ENCODE data around the gene CNTNAP2. TPM values are rescaled to one million over a fixed set of nuclear protein-coding genes. Genes with fewer than 3 reads are reported as not detected.
"Not testable (repeated sequence)": the region's sequence is repeated elsewhere in the genome, so short reads cannot be mapped to it uniquely, and the experiment has no call there.

CNTNAP2 gene
- total and polyA plus RNA-seq, 2 of the 4 experiments (the other 2 are of a cell fraction) = not detected

DNA sequence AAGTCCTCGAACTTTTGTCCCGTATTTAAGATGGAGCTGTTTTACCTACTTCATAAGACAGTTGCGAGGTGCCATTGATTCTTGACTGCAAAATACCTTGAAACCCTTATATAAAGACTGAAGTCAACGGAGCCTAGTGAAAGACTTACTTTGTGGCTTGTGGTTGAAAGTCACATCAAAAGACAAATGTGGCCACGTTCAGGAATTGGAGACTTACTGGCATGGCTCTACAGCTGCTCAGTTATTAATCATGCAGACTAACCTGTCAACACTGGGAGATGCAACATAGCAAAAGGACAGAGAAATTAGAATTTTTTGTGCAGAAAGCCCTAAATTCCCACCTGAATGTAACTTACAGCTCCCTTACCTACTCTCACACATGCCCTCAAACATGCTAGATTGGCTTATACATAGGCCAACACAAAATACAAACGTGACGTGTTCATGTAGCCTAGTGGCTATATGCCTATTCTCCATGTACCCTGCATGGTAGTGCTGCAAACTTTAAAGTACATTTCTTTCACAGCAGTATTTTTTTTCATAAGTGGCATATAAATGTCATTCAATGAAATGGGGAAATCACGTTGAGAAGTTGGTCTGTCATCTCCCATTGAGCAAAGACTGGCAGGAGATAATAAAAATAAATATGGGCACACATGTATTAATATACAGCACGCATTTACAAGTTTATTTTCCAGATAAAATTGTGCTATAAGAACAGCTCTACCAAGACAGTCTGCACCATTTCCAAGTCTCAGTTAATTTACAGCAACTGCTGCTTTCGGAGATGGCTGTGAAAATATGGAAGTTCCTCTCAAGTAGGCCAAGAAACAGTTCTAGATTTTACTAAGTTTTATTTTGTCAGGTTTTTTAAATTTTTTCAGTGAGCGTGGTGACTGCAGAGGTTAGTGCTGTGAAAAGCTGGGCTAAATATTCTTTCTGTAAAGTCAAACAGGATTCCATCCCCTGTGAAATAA lies 2303.5 kb downstream of the CNTNAP2 start (continued):
- no peak for TF ChIP-seq MAZ (IDR thresholded peaks at IDR 0.05; ENCODE audit: borderline replicate concordance, low read depth, low read length)

DNA sequence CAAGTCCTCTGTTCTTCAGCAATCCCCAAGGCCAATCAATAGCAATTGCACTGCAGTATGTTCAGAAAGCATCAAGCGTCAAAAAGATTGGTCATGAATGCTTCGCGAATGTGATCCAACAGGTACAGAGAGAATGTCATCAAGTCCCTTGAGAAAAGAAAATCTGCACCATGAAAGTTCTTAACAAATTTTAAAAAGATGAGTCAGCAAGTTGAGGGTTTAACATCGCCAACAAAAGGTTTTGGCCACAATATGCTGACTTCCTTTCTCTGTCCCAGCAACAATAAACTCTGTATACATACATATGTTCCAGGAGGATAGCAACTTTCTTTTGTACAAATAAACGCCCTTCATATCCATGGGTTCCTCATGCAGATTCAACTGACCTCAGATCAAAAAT lies 2305.4 kb downstream of the CNTNAP2 start:
- Histone ChIP-seq H2BK120ac (ENCODE audit: low read depth, low read length) (no peak overlapping the region), H3K9me3 (ENCODE audit: control insufficient read depth, insufficient read depth, low read length) (peaks cover 4% of the 10 kb centered on the region; the same call in 1 of the 2 replicates), H4K8ac (ENCODE audit: low read depth in 2 of 2, low read length in 2 of 2) (no peak overlapping the region), H3K9ac (ENCODE audit: low read depth, low read length) (no peak overlapping the region), H2BK5ac (ENCODE audit: low read depth, low read length, poor library complexity, severe bottlenecking) (no peak overlapping the region), H3K9me1 (ENCODE audit: insufficient read depth, low read length) (no peaks in the 10 kb centered on the region), H3K79me1 (ENCODE audit: low read depth in 1 of 2, low read length in 2 of 2) (no peaks in the 10 kb centered on the region), H3K4me2 (ENCODE audit: low read depth, low read length) (no peak overlapping the region), H3K36me3 (ENCODE audit: control insufficient read depth, insufficient read depth, low read length) (no peaks in the 10 kb centered on the region), H2AK5ac (ENCODE audit: low read depth, low read length) (no peak overlapping the region), H3K27ac (ENCODE audit: insufficient read depth, low read length) (no peak overlapping the region), H2BK20ac (ENCODE audit: low read depth, low read length) (no peak overlapping the region), H4K91ac (ENCODE audit: insufficient read depth, low read depth, low read length) (no peak overlapping the region), H2AK9ac (replicated peaks; ENCODE audit: low read depth, low read length, poor library complexity) (no peak overlapping the region), H4K5ac (ENCODE audit: low read depth, low read length) (no peak overlapping the region), H3K56ac (ENCODE audit: extremely low read depth, insufficient read depth, low read length) (no peak overlapping the region), H3K4me3 (ENCODE audit: insufficient read depth, low read depth, low read length) (no peak overlapping the region), H2AFZ (replicated peaks; ENCODE audit: low read length, poor library complexity) (no peak overlapping the region), H3K14ac (replicated peaks; ENCODE audit: low read depth, low read length) (no peak overlapping the region), H2BK15ac (ENCODE audit: low read depth, low read length) (no peak overlapping the region), H3K18ac (ENCODE audit: low read depth, low read length) (no peak overlapping the region), H4K20me1 (ENCODE audit: insufficient read depth, low read length) (no peaks in the 10 kb centered on the region), H3K4me1 (ENCODE audit: control insufficient read depth, insufficient read depth, low read length) (no peaks in the 10 kb centered on the region), H3K4ac (ENCODE audit: low read depth, low read length) (no peak overlapping the region), H3K23ac (ENCODE audit: low read depth, low read length) (no peak overlapping the region), H3K27me3 (ENCODE audit: control insufficient read depth, insufficient read depth, low read length) (no peaks in the 10 kb centered on the region)
- ATAC-seq (ENCODE audit: low read depth) (no peak), DNase-seq (no peak)
- TF ChIP-seq MAFK (IDR thresholded peaks at IDR 0.05; ENCODE audit: low read depth, low read length) (peak; percentile 84), USF2 (IDR thresholded peaks at IDR 0.05; ENCODE audit: low read depth, low read length) (no peak)
- BruUV-seq (replicated peaks) = no TSS peak
- ChIA-PET CTCF (no interaction called here), POLR2A (ENCODE audit: unreplicated experiment) (no interaction called here)
- in situ Hi-C loops (cut with MboI; ENCODE audit: low sequenced_read_pairs) = no loop called here
- intact Hi-C loops (cut with micrococcal nuclease) = no loop called here
- WGBS, 2 experiments (ENCODE audit: extremely low coverage in 2 of 2, insufficient read length in 1 of 2) = 80% methylated on average over 1 of the region's 5 CpGs; no CpG with 5 or more reads in 1 of the 2 experiments
- dilution Hi-C loops (cut with HindIII; ENCODE audit: low sequenced_read_pairs, unreplicated experiment) = no loop called here

DNA sequence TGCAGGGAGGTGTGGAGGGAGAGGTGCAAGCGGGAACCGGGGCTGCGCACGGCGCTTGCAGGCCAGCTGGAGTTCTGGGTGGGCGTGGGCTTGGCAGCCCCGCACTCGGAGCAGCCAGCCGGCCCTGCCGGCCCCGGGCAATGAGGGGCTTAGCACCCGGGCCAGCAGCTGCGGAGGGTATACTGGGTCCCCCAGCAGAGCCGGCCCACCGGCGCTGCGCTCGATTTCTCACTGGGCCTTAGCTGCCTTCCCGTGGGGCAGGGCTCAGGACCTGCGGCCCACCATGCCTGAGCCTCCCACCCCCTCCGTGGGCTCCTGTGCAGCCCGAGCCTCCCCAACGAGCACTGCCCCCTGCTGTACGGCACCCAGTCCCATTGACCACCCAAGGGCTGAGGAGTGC lies 2309.8 kb downstream of the CNTNAP2 start:
- H3K36me3 ChIP-seq (ENCODE audit: control insufficient read depth, insufficient read depth, low read length); POLR2A ChIA-PET (ENCODE audit: unreplicated experiment); H2BK15ac ChIP-seq (ENCODE audit: low read depth, low read length); H2BK5ac ChIP-seq (ENCODE audit: low read depth, low read length, poor library complexity, severe bottlenecking); CTCF ChIA-PET; H3K4me2 ChIP-seq (ENCODE audit: low read depth, low read length); H4K20me1 ChIP-seq (ENCODE audit: insufficient read depth, low read length); dilution Hi-C loops (cut with HindIII; ENCODE audit: low sequenced_read_pairs, unreplicated experiment); H3K18ac ChIP-seq (ENCODE audit: low read depth, low read length); H3K9me3 ChIP-seq (ENCODE audit: control insufficient read depth, insufficient read depth, low read length); H3K4ac ChIP-seq (ENCODE audit: low read depth, low read length); H3K79me1 ChIP-seq (ENCODE audit: low read depth in 1 of 2, low read length in 2 of 2); H2BK20ac ChIP-seq (ENCODE audit: low read depth, low read length); ATAC-seq (ENCODE audit: low read depth); H4K91ac ChIP-seq (ENCODE audit: insufficient read depth, low read depth, low read length); BruUV-seq (replicated peaks); H4K8ac ChIP-seq (ENCODE audit: low read depth in 2 of 2, low read length in 2 of 2); H2AK9ac ChIP-seq (replicated peaks; ENCODE audit: low read depth, low read length, poor library complexity); H2AFZ ChIP-seq (replicated peaks; ENCODE audit: low read length, poor library complexity); DNase-seq; intact Hi-C loops (cut with micrococcal nuclease); H3K9ac ChIP-seq (ENCODE audit: low read depth, low read length); H3K14ac ChIP-seq (replicated peaks; ENCODE audit: low read depth, low read length); in situ Hi-C loops (cut with MboI; ENCODE audit: low sequenced_read_pairs); H4K5ac ChIP-seq (ENCODE audit: low read depth, low read length); H3K4me1 ChIP-seq (ENCODE audit: control insufficient read depth, insufficient read depth, low read length); H3K27me3 ChIP-seq (ENCODE audit: control insufficient read depth, insufficient read depth, low read length); H3K56ac ChIP-seq (ENCODE audit: extremely low read depth, insufficient read depth, low read length); H3K9me1 ChIP-seq (ENCODE audit: insufficient read depth, low read length); H3K23ac ChIP-seq (ENCODE audit: low read depth, low read length); H2BK120ac ChIP-seq (ENCODE audit: low read depth, low read length); H3K27ac ChIP-seq (ENCODE audit: insufficient read depth, low read length); H3K4me3 ChIP-seq (ENCODE audit: insufficient read depth, low read depth, low read length); H2AK5ac ChIP-seq (ENCODE audit: low read depth, low read length): not testable (repeated sequence)
- 80% methylated on average over 12 of the region's 24 CpGs; no CpG with 5 or more reads in 1 of the 2 experiments for WGBS, 2 experiments (ENCODE audit: extremely low coverage in 2 of 2, insufficient read length in 1 of 2)
